ENCODE measurements around the gene PPP2R5C.
"Not testable (repeated sequence)": the region's sequence is repeated elsewhere in the genome, so short reads cannot be mapped to it uniquely, and the experiment has no call there.

DNA sequence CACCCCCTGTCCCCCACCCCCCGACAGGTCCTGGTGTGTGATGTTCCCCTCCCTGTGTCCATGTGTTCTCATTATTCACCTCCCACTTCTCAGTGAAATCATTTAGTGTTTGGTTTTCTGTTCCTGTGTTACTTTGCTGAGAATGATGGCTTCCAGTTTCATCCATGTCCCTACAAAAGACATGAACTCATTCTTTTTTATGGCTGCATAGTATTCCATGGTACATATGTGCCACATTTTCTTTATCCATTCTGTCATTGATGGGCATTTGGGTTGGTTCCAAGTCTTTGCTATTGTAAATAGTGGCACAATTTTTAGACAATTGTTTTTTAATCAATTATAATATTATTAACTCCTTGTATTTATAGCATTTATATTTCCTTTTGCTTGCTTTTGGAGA, 44.7 kb downstream of the PPP2R5C start:
- TF ChIP-seq, protein P1, sequence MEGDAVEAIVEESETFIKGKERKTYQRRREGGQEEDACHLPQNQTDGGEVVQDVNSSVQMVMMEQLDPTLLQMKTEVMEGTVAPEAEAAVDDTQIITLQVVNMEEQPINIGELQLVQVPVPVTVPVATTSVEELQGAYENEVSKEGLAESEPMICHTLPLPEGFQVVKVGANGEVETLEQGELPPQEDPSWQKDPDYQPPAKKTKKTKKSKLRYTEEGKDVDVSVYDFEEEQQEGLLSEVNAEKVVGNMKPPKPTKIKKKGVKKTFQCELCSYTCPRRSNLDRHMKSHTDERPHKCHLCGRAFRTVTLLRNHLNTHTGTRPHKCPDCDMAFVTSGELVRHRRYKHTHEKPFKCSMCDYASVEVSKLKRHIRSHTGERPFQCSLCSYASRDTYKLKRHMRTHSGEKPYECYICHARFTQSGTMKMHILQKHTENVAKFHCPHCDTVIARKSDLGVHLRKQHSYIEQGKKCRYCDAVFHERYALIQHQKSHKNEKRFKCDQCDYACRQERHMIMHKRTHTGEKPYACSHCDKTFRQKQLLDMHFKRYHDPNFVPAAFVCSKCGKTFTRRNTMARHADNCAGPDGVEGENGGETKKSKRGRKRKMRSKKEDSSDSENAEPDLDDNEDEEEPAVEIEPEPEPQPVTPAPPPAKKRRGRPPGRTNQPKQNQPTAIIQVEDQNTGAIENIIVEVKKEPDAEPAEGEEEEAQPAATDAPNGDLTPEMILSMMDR (IDR thresholded peaks at IDR 0.05; ENCODE audit: low read depth, low read length, poor library complexity, severe bottlenecking): not testable (repeated sequence)
- TF ChIP-seq EZH2phosphoT487 (IDR thresholded peaks at IDR 0.05; ENCODE audit: borderline replicate concordance, low read length): not testable (repeated sequence)

All from DOHH2 (cell line).